ENCODE data around the gene RAD1.
"Not testable (repeated sequence)": the region's sequence is repeated elsewhere in the genome, so short reads cannot be mapped to it uniquely, and the experiment has no call there.

RAD1 gene

GRCh38 chr5:34927785-34928184 lies 12.5 kb upstream of the RAD1 start:
- no peak for DNase-seq (ENCODE audit: low spot score)
- Histone ChIP-seq H3K27ac (no peak overlapping the region), H3K4me3 (no peak overlapping the region)
- no peak for TF ChIP-seq CTCF (IDR thresholded peaks at IDR 0.05)

- Histone ChIP-seq H3K4me3 (no peak overlapping the region), H3K27ac (no peak overlapping the region)
- no peak for TF ChIP-seq CTCF (IDR thresholded peaks at IDR 0.05)
- no peak for DNase-seq (ENCODE audit: low spot score)
These were observed 11.1 kb upstream of the RAD1 start for GRCh38 chr5:34926318-34926888.

GRCh38 chr5:34924462-34924765 lies 9.1 kb upstream of the RAD1 start:
- TF ChIP-seq CTCF (IDR thresholded peaks at IDR 0.05), result no peak
- H3K27ac ChIP-seq, result no peak overlapping the region
- no peak for DNase-seq (ENCODE audit: low spot score)
- H3K4me3 ChIP-seq, result no peak overlapping the region

GRCh38 chr5:34923694-34924461 lies 8.6 kb upstream of the RAD1 start:
- no peak for TF ChIP-seq CTCF (IDR thresholded peaks at IDR 0.05)
- no peak for DNase-seq (ENCODE audit: low spot score)
- Histone ChIP-seq H3K4me3 (no peak overlapping the region), H3K27ac (no peak overlapping the region)

GRCh38 chr5:34923256-34923655 lies 8.0 kb upstream of the RAD1 start:
- DNase-seq (ENCODE audit: low spot score); H3K27ac ChIP-seq; H3K4me3 ChIP-seq: not testable (repeated sequence)

- no peak for DNase-seq (ENCODE audit: low spot score)
- no peak for TF ChIP-seq CTCF (IDR thresholded peaks at IDR 0.05)
- H3K4me3 ChIP-seq, result no peak overlapping the region
These were observed 3.8 kb upstream of the RAD1 start for GRCh38 chr5:34919077-34919476.

GRCh38 chr5:34918025-34918424 lies 2.7 kb upstream of the RAD1 start:
- Histone ChIP-seq H3K4me3 (no peak overlapping the region), H3K27ac (no peak overlapping the region)
- no peak for DNase-seq (ENCODE audit: low spot score)
- no peak for TF ChIP-seq CTCF (IDR thresholded peaks at IDR 0.05)

More at GRCh38 chr5:34919077-34919476, 3.8 kb upstream of the RAD1 start:
- no peak overlapping the region for H3K27ac ChIP-seq

All from coronary artery (tissue), 2 donors.